ENCODE results near the gene ERLIN1. TPM values are rescaled to one million over a fixed set of nuclear protein-coding genes. Genes with fewer than 3 reads are reported as not detected.

The ERLIN1 gene
- total and polyA plus RNA-seq, 4 donors = 5.8 to 38.1 (median 27.3) TPM

- H3K27ac ChIP-seq (ENCODE audit: low read depth in 1 of 2, low read length in 1 of 2) = no peak overlapping the region
- H3K36me3 ChIP-seq (ENCODE audit: control insufficient read depth in 4 of 4, insufficient read depth in 4 of 4, low read length in 4 of 4) = no peaks in the 10 kb centered on the region
- no peak for TF ChIP-seq CTCF (IDR thresholded peaks at IDR 0.05; ENCODE audit: control extremely low read depth, extremely low read depth)
- no peaks in the 10 kb centered on the region for H3K27me3 ChIP-seq (ENCODE audit: control insufficient read depth in 3 of 3, insufficient read depth in 3 of 3, low read length in 2 of 3)
- H3K9ac ChIP-seq (ENCODE audit: insufficient read depth in 1 of 2, low read length in 2 of 2) = no peak overlapping the region
- ATAC-seq (ENCODE audit: insufficient read depth, low FRiP score) (no peak), DNase-seq (no peak)
- H3K9me3 ChIP-seq (ENCODE audit: control insufficient read depth in 4 of 4, insufficient read depth in 3 of 4, low read length in 3 of 4) = no peaks in the 10 kb centered on the region
- 85 to 94% methylated on average over 4 of the region's 4 CpGs for WGBS, 2 donors
- no peak overlapping the region for H3K4me3 ChIP-seq
- H3K4me1 ChIP-seq (ENCODE audit: control insufficient read depth in 5 of 5, insufficient read depth in 5 of 5, low read length in 5 of 5) = no peaks in the 10 kb centered on the region
These were observed 61.7 kb downstream of the ERLIN1 start for GRCh38 chr10:100124097-100124496.

GRCh38 chr10:100122780-100123179, 63.0 kb downstream of the ERLIN1 start:
- H3K9ac ChIP-seq (ENCODE audit: insufficient read depth in 1 of 2, low read length in 2 of 2) = no peak overlapping the region
- no peak for TF ChIP-seq CTCF (IDR thresholded peaks at IDR 0.05; ENCODE audit: control extremely low read depth, extremely low read depth)
- no peak overlapping the region for H3K27ac ChIP-seq (ENCODE audit: low read depth in 1 of 2, low read length in 1 of 2)
- no peaks in the 10 kb centered on the region for H3K36me3 ChIP-seq (ENCODE audit: control insufficient read depth in 4 of 4, insufficient read depth in 4 of 4, low read length in 4 of 4)
- no peak for ATAC-seq (ENCODE audit: insufficient read depth, low FRiP score)
- no peak overlapping the region for H3K4me3 ChIP-seq
- DNase-seq = no peak
- H3K9me3 ChIP-seq (ENCODE audit: control insufficient read depth in 4 of 4, insufficient read depth in 3 of 4, low read length in 3 of 4) = no peaks in the 10 kb centered on the region
- H3K4me1 ChIP-seq (ENCODE audit: control insufficient read depth in 5 of 5, insufficient read depth in 5 of 5, low read length in 5 of 5) = no peaks in the 10 kb centered on the region
- H3K27me3 ChIP-seq (ENCODE audit: control insufficient read depth in 3 of 3, insufficient read depth in 3 of 3, low read length in 2 of 3) = no peaks in the 10 kb centered on the region

- whole genome bisulfite sequencing, 2 donors = 82 to 98% methylated on average over 2 of the region's 2 CpGs
- Histone ChIP-seq H3K27ac (ENCODE audit: low read depth in 1 of 2, low read length in 1 of 2) (no peak overlapping the region), H3K9me3 (ENCODE audit: control insufficient read depth in 4 of 4, insufficient read depth in 3 of 4, low read length in 3 of 4) (no peaks in the 10 kb centered on the region), H3K4me1 (ENCODE audit: control insufficient read depth in 5 of 5, insufficient read depth in 5 of 5, low read length in 5 of 5) (no peaks in the 10 kb centered on the region), H3K9ac (ENCODE audit: insufficient read depth in 1 of 2, low read length in 2 of 2) (no peak overlapping the region), H3K4me3 (no peak overlapping the region), H3K27me3 (ENCODE audit: control insufficient read depth in 3 of 3, insufficient read depth in 3 of 3, low read length in 2 of 3) (no peaks in the 10 kb centered on the region), H3K36me3 (ENCODE audit: control insufficient read depth in 4 of 4, insufficient read depth in 4 of 4, low read length in 4 of 4) (no peaks in the 10 kb centered on the region)
- TF ChIP-seq CTCF (IDR thresholded peaks at IDR 0.05; ENCODE audit: control extremely low read depth, extremely low read depth) = no peak
- DNase-seq = no peak
- no peak for ATAC-seq (ENCODE audit: insufficient read depth, low FRiP score)
These were observed 65.3 kb downstream of the ERLIN1 start for GRCh38 chr10:100120550-100120949.

GRCh38 chr10:100119726-100120125, 66.1 kb downstream of the ERLIN1 start:
- H3K9ac ChIP-seq (ENCODE audit: insufficient read depth in 1 of 2, low read length in 2 of 2) = no peak overlapping the region
- H3K27me3 ChIP-seq (ENCODE audit: control insufficient read depth in 3 of 3, insufficient read depth in 3 of 3, low read length in 2 of 3) = no peaks in the 10 kb centered on the region
- DNase-seq (no peak), ATAC-seq (ENCODE audit: insufficient read depth, low FRiP score) (no peak)
- no peak overlapping the region for H3K27ac ChIP-seq (ENCODE audit: low read depth in 1 of 2, low read length in 1 of 2)
- no peak overlapping the region for H3K4me3 ChIP-seq
- no peaks in the 10 kb centered on the region for H3K36me3 ChIP-seq (ENCODE audit: control insufficient read depth in 4 of 4, insufficient read depth in 4 of 4, low read length in 4 of 4)
- TF ChIP-seq CTCF (IDR thresholded peaks at IDR 0.05; ENCODE audit: control extremely low read depth, extremely low read depth) = no peak
- H3K9me3 ChIP-seq (ENCODE audit: control insufficient read depth in 4 of 4, insufficient read depth in 3 of 4, low read length in 3 of 4) = peaks cover 0 to 2% (median 0%) of the 10 kb centered on the region in 4 donors
- WGBS, 2 donors = 87% methylated on average over 4 of the region's 4 CpGs
- no peaks in the 10 kb centered on the region for H3K4me1 ChIP-seq (ENCODE audit: control insufficient read depth in 5 of 5, insufficient read depth in 5 of 5, low read length in 5 of 5)
